ENCODE data around the gene MIP. TPM values are rescaled to one million over a fixed set of nuclear protein-coding genes. Genes with fewer than 3 reads are reported as not detected.

Gene MIP
- total and polyA plus RNA-seq, 2 experiments from 2014 or later, result 0.29 TPM; not detected in 1

- H3K4me1 ChIP-seq (ENCODE audit: insufficient read depth), result peaks cover 23% of the 10 kb centered on the region
- DNase-seq (ENCODE audit: low spot score) (no peak), ATAC-seq (no peak)
- TF ChIP-seq, protein P1, sequence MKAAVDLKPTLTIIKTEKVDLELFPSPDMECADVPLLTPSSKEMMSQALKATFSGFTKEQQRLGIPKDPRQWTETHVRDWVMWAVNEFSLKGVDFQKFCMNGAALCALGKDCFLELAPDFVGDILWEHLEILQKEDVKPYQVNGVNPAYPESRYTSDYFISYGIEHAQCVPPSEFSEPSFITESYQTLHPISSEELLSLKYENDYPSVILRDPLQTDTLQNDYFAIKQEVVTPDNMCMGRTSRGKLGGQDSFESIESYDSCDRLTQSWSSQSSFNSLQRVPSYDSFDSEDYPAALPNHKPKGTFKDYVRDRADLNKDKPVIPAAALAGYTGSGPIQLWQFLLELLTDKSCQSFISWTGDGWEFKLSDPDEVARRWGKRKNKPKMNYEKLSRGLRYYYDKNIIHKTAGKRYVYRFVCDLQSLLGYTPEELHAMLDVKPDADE (IDR thresholded peaks at IDR 0.05), result no peak
- TF ChIP-seq POLR2AphosphoS5 (IDR thresholded peaks at IDR 0.05; ENCODE audit: low read depth) (no peak), REST (IDR thresholded peaks at IDR 0.05; ENCODE audit: unreplicated experiment) (no peak), ZNF331 (CRISPR knock-in tag; IDR thresholded peaks at IDR 0.05; ENCODE audit: low read depth) (no peak), EZH2 (IDR thresholded peaks at IDR 0.05; ENCODE audit: low read depth, unreplicated experiment) (no peak), EZH2phosphoT487 (IDR thresholded peaks at IDR 0.05; ENCODE audit: unreplicated experiment) (no peak), ZNF462 (CRISPR knock-in tag; IDR thresholded peaks at IDR 0.05) (no peak), STAT1 (IDR thresholded peaks at IDR 0.05; ENCODE audit: unreplicated experiment) (no peak), ZNF114 (CRISPR knock-in tag; IDR thresholded peaks at IDR 0.05) (no peak), JUNB (IDR thresholded peaks at IDR 0.05; ENCODE audit: unreplicated experiment) (no peak), NANOG (IDR thresholded peaks at IDR 0.05; ENCODE audit: borderline replicate concordance) (no peak), CREB1 (CRISPR knock-in tag; IDR thresholded peaks at IDR 0.05; ENCODE audit: low read depth) (no peak)
- TF ChIP-seq, protein P2, sequence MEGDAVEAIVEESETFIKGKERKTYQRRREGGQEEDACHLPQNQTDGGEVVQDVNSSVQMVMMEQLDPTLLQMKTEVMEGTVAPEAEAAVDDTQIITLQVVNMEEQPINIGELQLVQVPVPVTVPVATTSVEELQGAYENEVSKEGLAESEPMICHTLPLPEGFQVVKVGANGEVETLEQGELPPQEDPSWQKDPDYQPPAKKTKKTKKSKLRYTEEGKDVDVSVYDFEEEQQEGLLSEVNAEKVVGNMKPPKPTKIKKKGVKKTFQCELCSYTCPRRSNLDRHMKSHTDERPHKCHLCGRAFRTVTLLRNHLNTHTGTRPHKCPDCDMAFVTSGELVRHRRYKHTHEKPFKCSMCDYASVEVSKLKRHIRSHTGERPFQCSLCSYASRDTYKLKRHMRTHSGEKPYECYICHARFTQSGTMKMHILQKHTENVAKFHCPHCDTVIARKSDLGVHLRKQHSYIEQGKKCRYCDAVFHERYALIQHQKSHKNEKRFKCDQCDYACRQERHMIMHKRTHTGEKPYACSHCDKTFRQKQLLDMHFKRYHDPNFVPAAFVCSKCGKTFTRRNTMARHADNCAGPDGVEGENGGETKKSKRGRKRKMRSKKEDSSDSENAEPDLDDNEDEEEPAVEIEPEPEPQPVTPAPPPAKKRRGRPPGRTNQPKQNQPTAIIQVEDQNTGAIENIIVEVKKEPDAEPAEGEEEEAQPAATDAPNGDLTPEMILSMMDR (conservative IDR thresholded peaks at IDR 0.05; ENCODE audit: low read depth in 2 of 2), result no peak
- H3K36me3 Mint-ChIP-seq (ENCODE audit: low read depth), result peaks cover 16% of the 10 kb centered on the region
- H2AFZ ChIP-seq, result peak overlapping the region; percentile 89
- H3K27ac ChIP-seq (ENCODE audit: low read depth), result no peak overlapping the region
- no peak overlapping the region for H3K27ac Mint-ChIP-seq
- H3K4me1 Mint-ChIP-seq, result peaks cover 42% of the 10 kb centered on the region
- H3K4me3 ChIP-seq, result no peak overlapping the region
- H3K27me3 Mint-ChIP-seq (ENCODE audit: insufficient read depth, low read depth, poor library complexity), result peaks cover 21% of the 10 kb centered on the region
- no peaks in the 10 kb centered on the region for H3K27me3 ChIP-seq (ENCODE audit: insufficient read depth)
- H3K9me3 Mint-ChIP-seq, result peaks cover 4% of the 10 kb centered on the region; the same call in 1 of the 3 replicates
- H3F3A ChIP-seq (replicated peaks; ENCODE audit: low read depth), result 0 out of 2 replicates have a peak, but pooled peaks cover under 1% of the 10 kb centered on the region
- no peaks in the 10 kb centered on the region for H3K9me2 ChIP-seq (ENCODE audit: insufficient read depth)
- no peaks in the 10 kb centered on the region for H3K36me3 ChIP-seq (ENCODE audit: insufficient read depth)
- no peak overlapping the region for H3K4me3 Mint-ChIP-seq
- 0 out of 2 replicates have a peak overlapping the region, but pooled peaks have one; percentile 25 for H3K4me2 ChIP-seq
- no peaks in the 10 kb centered on the region for H4K20me1 ChIP-seq (replicated peaks; ENCODE audit: insufficient read depth)
- peaks cover 18% of the 10 kb centered on the region for H3K79me2 ChIP-seq (replicated peaks; ENCODE audit: insufficient read depth)
These were observed 3.3 kb downstream of the MIP start for GRCh38 chr12:56451147-56451546.

Measured in GM23338 (cell line).